H4 (cell line): ENCODE measurements around the gene GTPBP10. TPM values are rescaled to one million over a fixed set of nuclear protein-coding genes. Genes with fewer than 3 reads are reported as not detected.

Source experiments
- DNase-seq: peaks from one replicate; pipeline ENCODE4 v3.0.0-alpha.2; 2015; ENCODE audit warnings: low spot score
- total RNA-seq: library from RNA; depleted of rRNA; stranded (reverse); fragments of >200 nt; shearing (Covaris generic); gene quantifications from 2 replicates; pipeline ENCODE4 v1.2.3, GENCODE V29; 2014

Gene GTPBP10
- total RNA-seq, 1 experiment from 2014 or later, result 28.2 TPM

GRCh38 chr7:90383422-90383821, 36.9 kb downstream of the GTPBP10 start:
- DNase-seq, result no peak

GRCh38 chr7:90383861-90384260, 37.3 kb downstream of the GTPBP10 start:
- DNase-seq, result no peak

GRCh38 chr7:90384433-90384832, 37.9 kb downstream of the GTPBP10 start:
- no peak for DNase-seq

GRCh38 chr7:90387470-90388240, 41.1 kb downstream of the GTPBP10 start:
- DNase-seq, result no peak

- DNase-seq, result no peak
Observed at GRCh38 chr7:90390926-90391325, 44.4 kb downstream of the GTPBP10 start.

- no peak for DNase-seq
Observed at GRCh38 chr7:90391488-90391887, 45.0 kb downstream of the GTPBP10 start.

- DNase-seq, result no peak
Observed at GRCh38 chr7:90396420-90396819, 49.9 kb downstream of the GTPBP10 start.

- no peak for DNase-seq
Observed at GRCh38 chr7:90401989-90402388, 55.5 kb downstream of the GTPBP10 start.

- no peak for DNase-seq
Observed at GRCh38 chr7:90402785-90403173, 56.3 kb downstream of the GTPBP10 start.

- DNase-seq, result peak; percentile 99
Observed at GRCh38 chr7:90403174-90404113, 56.9 kb downstream of the GTPBP10 start, which contains the start of gene CLDN12. CLDN12 (plus strand) TSS chr7:90403461; CDS start chr7:90412677, 9,216 bp downstream.

GRCh38 chr7:90404777-90405176, 58.3 kb downstream of the GTPBP10 start:
- no peak for DNase-seq

- DNase-seq, result no peak
Observed at GRCh38 chr7:90407484-90407821, 60.9 kb downstream of the GTPBP10 start.

GRCh38 chr7:90408142-90408541, 61.6 kb downstream of the GTPBP10 start:
- no peak for DNase-seq

- no peak for DNase-seq
Observed at GRCh38 chr7:90409667-90410066, 63.2 kb downstream of the GTPBP10 start.

- DNase-seq, result no peak
Observed at GRCh38 chr7:90411510-90411909, 65.0 kb downstream of the GTPBP10 start.

GRCh38 chr7:90412458-90413184, 66.1 kb downstream of the GTPBP10 start:
- DNase-seq, result peak; percentile 29

- no peak for DNase-seq
Observed at GRCh38 chr7:90413185-90413528, 66.6 kb downstream of the GTPBP10 start.

GRCh38 chr7:90421651-90422050, 75.1 kb downstream of the GTPBP10 start:
- DNase-seq, result no peak

GRCh38 chr7:90424720-90425119, 78.2 kb downstream of the GTPBP10 start:
- DNase-seq, result no peak

GRCh38 chr7:90425376-90425775, 78.9 kb downstream of the GTPBP10 start:
- DNase-seq, result no peak

- no peak for DNase-seq
Observed at GRCh38 chr7:90430614-90431460, 84.3 kb downstream of the GTPBP10 start.
